Endothelial cell of coronary artery (primary cell): ENCODE data around the gene NASP. TPM values are rescaled to one million over a fixed set of nuclear protein-coding genes. Genes with fewer than 3 reads are reported as not detected.

Source experiments
- total RNA-seq: library from RNA; depleted of rRNA; stranded (reverse); fragments of >200 nt; gene quantifications from 2 replicates; pipeline ENCODE4 v1.2.3, GENCODE V29; 2014

The NASP gene
- total RNA-seq, result 60.9 and 86.0 TPM in 2 replicates

GRCh38 chr1:45583666-45584350 is at the start of gene NASP:
NASP (plus strand) TSS chr1:45584041; CDS start chr1:45584147, 106 bp downstream.

GRCh38 chr1:45550401-45551351 is 33.2 kb upstream of the NASP start, which contains the start of gene AKR1A1:
AKR1A1 (plus strand) TSS chr1:45550826; CDS start chr1:45561795, 10,969 bp downstream.

GRCh38 chr1:45623972-45624371 is 40.1 kb downstream of the NASP start, which contains the start of gene CCDC17:
CCDC17 (minus strand) TSS chr1:45624054; CDS start chr1:45623909, 145 bp downstream.

Other genes with a start within 250 kb of the NASP start
- gene TOE1, start 243.9 kb upstream of the NASP start, total RNA-seq, result 19.3 and 22.8 TPM in 2 replicates
- 10.3 and 12.2 TPM in 2 replicates for gene MUTYH, start 243.6 kb upstream of the NASP start, total RNA-seq
- 1.2 and 1.4 TPM in 2 replicates for gene TESK2, start 92.9 kb upstream of the NASP start, total RNA-seq
- gene CCDC163, start 84.0 kb upstream of the NASP start, total RNA-seq, result 0.45 and 0.85 TPM in 2 replicates
- gene MMACHC, start 83.7 kb upstream of the NASP start, total RNA-seq, result 0.85 and 1.3 TPM in 2 replicates
- 706 and 799 TPM in 2 replicates for gene PRDX1, start 62.2 kb upstream of the NASP start, total RNA-seq
- 137 and 169 TPM in 2 replicates for gene AKR1A1, start 33.2 kb upstream of the NASP start, total RNA-seq
- gene CCDC17, start 40.0 kb downstream of the NASP start, total RNA-seq, result 0.54 and 1.1 TPM in 2 replicates
- 81.6 and 82.1 TPM in 2 replicates for gene GPBP1L1, start 102.5 kb downstream of the NASP start, total RNA-seq
- 9.5 and 10.2 TPM in 2 replicates for gene TMEM69, start 104.1 kb downstream of the NASP start, total RNA-seq
- gene IPP, start 166.6 kb downstream of the NASP start, total RNA-seq, result 4.8 and 7.1 TPM in 2 replicates
- 14.4 and 22.3 TPM in 2 replicates for gene MAST2, start 219.6 kb downstream of the NASP start, total RNA-seq